K562 (cell line): ENCODE results near the gene FAM53B. TPM values are rescaled to one million over a fixed set of nuclear protein-coding genes. Genes with fewer than 3 reads are reported as not detected.

Experiments
- ATAC-seq: fragments of 200-7000 bp; cut with Tn5 transposase; 3 replicates; pipeline ENCODE4 v1.9.1; 2020; ENCODE audit warnings: moderate library complexity
- BruUV-seq: library from RNA; stranded (reverse); fragments of 400-500 nt; replicated peaks from 2 replicates; lab custom pipeline; 2021; lab: Mats Ljungman, UMichigan
- CTCF ChIA-PET: fragments of 300-600 bp; formaldehyde crosslinking; extraction: SDS; loops from one replicate; lab custom pipeline; 2021; ENCODE audit warnings: low intra/inter-chr PET ratio; lab: Yijun Ruan, JAX
- POLR2A ChIA-PET: fragments of 300-600, 350-650 bp; sonication (Branson Sonifier 250); formaldehyde crosslinking; extraction: SDS; loops from one replicate; lab custom pipeline; 2021; ENCODE audit warnings: antibody characterized with exemption, inconsistent platforms; lab: Yijun Ruan, JAX
- DNase-seq, 4 experiments: peaks; one replicate each; pipeline versions ENCODE4 v3.0.0 to v3.0.0-alpha.2; 2011 to 2018; ENCODE audit warnings: low spot score in 3 of 4, mixed read lengths in 3 of 4; ENCODE audit errors: extremely low read depth in 1 of 4
- FAIRE-seq: peaks from 2 replicates; lab custom pipeline; 2011; peaks lifted over from hg19 to GRCh38; lab: Jason Lieb, UNC
- H2AFZ ChIP-seq: 2 replicates; pipeline ENCODE4 v1.6.0; 2011; ENCODE audit warnings: low read depth, low read length, control low read depth, inconsistent platforms
- H3K27ac ChIP-seq: fragments of 200-600 bp; 3 replicates; pipeline ENCODE4 v1.8.0; 2011; ENCODE audit warnings: low read depth, mild to moderate bottlenecking, control low read depth, inconsistent platforms, low read length, moderate library complexity, mixed read lengths; ENCODE audit errors: extremely low read depth
- H3K27me3 ChIP-seq, 2 experiments: fragments of 300-600 bp in 1 of 2; 2 replicates in 1 of 2; 3 replicates in 1 of 2; pipeline versions ENCODE4 v1.6.0 to v1.8.0; 2011; ENCODE audit warnings: inconsistent platforms in 2 of 2, low read length in 2 of 2, mild to moderate bottlenecking in 1 of 2, mixed read lengths in 1 of 2, moderate library complexity in 1 of 2; ENCODE audit not compliant: control insufficient read depth in 2 of 2, insufficient read depth in 2 of 2
- H3K36me3 ChIP-seq: fragments of 300-600 bp; 3 replicates; pipeline ENCODE4 v1.8.0; 2011; ENCODE audit warnings: mild to moderate bottlenecking, low read length, inconsistent platforms; ENCODE audit not compliant: control insufficient read depth, insufficient read depth
- H3K4me1 ChIP-seq, 2 experiments: fragments of 200-600 bp in 1 of 2; replicated peaks in 1 of 2; 2 replicates in 1 of 2; 3 replicates in 1 of 2; pipeline versions ENCODE4 v1.5.1 to v1.8.0; 2011; ENCODE audit warnings: inconsistent platforms in 2 of 2, low read length in 2 of 2, mild to moderate bottlenecking in 1 of 2, mixed read lengths in 1 of 2, moderate library complexity in 1 of 2; ENCODE audit not compliant: control insufficient read depth in 2 of 2, insufficient read depth in 2 of 2
- H3K4me2 ChIP-seq: 2 replicates; pipeline ENCODE4 v1.6.1; 2011; ENCODE audit warnings: low read length, control low read depth, inconsistent platforms, mixed read lengths; ENCODE audit not compliant: insufficient read depth
- H3K4me3 ChIP-seq: fragments of 200-600 bp; sonication (generic), shearing (Covaris generic); 2 replicates; pipeline ENCODE4 v1.5.1; 2016; ENCODE audit warnings: control low read depth, inconsistent platforms
- H3K79me2 ChIP-seq: fragments of 200-600 bp; 3 replicates; pipeline ENCODE4 v1.8.0; 2011; ENCODE audit warnings: low read length, inconsistent platforms; ENCODE audit not compliant: control insufficient read depth, insufficient read depth
- H3K9ac ChIP-seq, 2 experiments: 2 replicates each; pipeline versions ENCODE4 v1.6.0 to v1.6.1; 2011; ENCODE audit warnings: low read depth in 2 of 2, low read length in 2 of 2, control low read depth in 1 of 2, inconsistent platforms in 1 of 2, mild to moderate bottlenecking in 1 of 2, mixed read lengths in 1 of 2; ENCODE audit not compliant: insufficient read depth in 1 of 2
- H3K9me1 ChIP-seq: one replicate; pipeline ENCODE4 v1.6.0; 2011; ENCODE audit warnings: inconsistent platforms, mild to moderate bottlenecking, low read length, moderate library complexity; ENCODE audit not compliant: control insufficient read depth, insufficient read depth
- H3K9me3 ChIP-seq: replicated peaks from 2 replicates; pipeline ENCODE4 v1.5.1; 2011; ENCODE audit warnings: low read depth, low read length, inconsistent platforms; ENCODE audit not compliant: control insufficient read depth, insufficient read depth
- H4K20me1 ChIP-seq: replicated peaks from 2 replicates; pipeline ENCODE4 v1.6.1; 2011; ENCODE audit warnings: low read length, inconsistent platforms, mixed read lengths; ENCODE audit not compliant: control insufficient read depth, insufficient read depth
- HOMEZ ChIP-seq: fragments of 250-450 bp; sonication (Bioruptor Pico); IDR thresholded peaks from 2 replicates; pipeline ENCODE4 v1.4.0; 2020; ENCODE audit warnings: mild to moderate bottlenecking, moderate library complexity
- PTBP1 ChIP-seq: fragments of 200-400 bp; formaldehyde crosslinking; IDR thresholded peaks from 2 replicates; pipeline ENCODE4 v1.6.1; 2017; ENCODE audit warnings: low read depth, low read length
- RNF2 ChIP-seq: sonication (generic); IDR thresholded peaks from 2 replicates; pipeline ENCODE4 v1.6.1; 2016
- SMAD1 ChIP-seq: fragments of 150-350 bp; IDR thresholded peaks from 2 replicates; pipeline ENCODE4 v1.6.1; 2014; ENCODE audit warnings: low read length, low read depth; ENCODE audit not compliant: partially characterized antibody
- U2AF1 ChIP-seq: fragments of 200-400 bp; formaldehyde crosslinking; optimal IDR thresholded peaks from 2 replicates; pipeline ENCODE3; 2017; ENCODE audit warnings: mild to moderate bottlenecking, low read depth, low read length, moderate library complexity
- VEZF1 ChIP-seq: fragments of 200-800 bp; sonication (Bioruptor generic); IDR thresholded peaks from 2 replicates; pipeline ENCODE4 v1.6.1; 2017; ENCODE audit warnings: missing genetic modification characterization, missing compliant biosample characterization
- XRCC3 ChIP-seq: fragments of 450-650 bp; IDR thresholded peaks from 2 replicates; pipeline ENCODE4 v1.6.1; 2017; ENCODE audit warnings: mild to moderate bottlenecking, moderate library complexity
- WGBS: fragments of 100-300 bp; shearing (Covaris generic); methylation state at CpG from one replicate; pipeline ENCODE4 v1.1.6; 2016; ENCODE audit warnings: low coverage, mixed read lengths; ENCODE audit not compliant: insufficient coverage; ENCODE audit errors: missing lambda C conversion rate; 5-methylcytosine and 5-hydroxymethylcytosine counted together
- in situ Hi-C: fragments of 300-500 bp; cut with MboI; formaldehyde crosslinking; loops from 4 replicates; pipeline ENCODE4 v1.15.0; 2018; ENCODE audit warnings: inconsistent platforms, mixed read lengths
- intact Hi-C: fragments of 100-400 bp; cut with micrococcal nuclease; formaldehyde crosslinking; loops from 2 replicates; pipeline ENCODE4 v1.14.2; 2022
- polyA plus RNA-seq, 8 experiments: library from polyadenylated mRNA; depleted of rRNA in 4 of 8; stranded (reverse) in 5 of 8; unstranded in 3 of 8; fragments of >200 nt; fragmentation: Nextera tagmentation in 2 of 8; fragmentation: Illumina TruSeq in 1 of 8; extraction: Ambion mirVana in 2 of 8; extraction: Trizol in 1 of 8; gene quantifications; 2 replicates each; pipeline versions ENCODE4 v1.2.1 to v1.2.3, GENCODE V29; 2011 to 2014; ENCODE audit warnings: inconsistent platforms in 1 of 8, missing spikeins in 1 of 8
- total RNA-seq, 7 experiments: library from RNA; depleted of rRNA in 6 of 7; stranded (reverse); fragments of >200 nt in 6 of 7; fragmentation: Illumina TruSeq in 2 of 7; extraction: Trizol in 2 of 7; gene quantifications; 2 replicates each; pipeline versions ENCODE4 v1.2.1 to v1.2.3, GENCODE V29; 2011 to 2021; ENCODE audit warnings: low replicate concordance in 1 of 7

FAM53B gene
- total and polyA plus RNA-seq, 9 of the 15 experiments (the other 6 are each of a cell fraction or from before 2014, with no cell fraction given), result 0.03 to 16.5 (median 5.0) TPM

- Histone ChIP-seq H3K27ac (no peak overlapping the region), H3K4me3 (no peak overlapping the region), H3K36me3 (no peaks in the 10 kb centered on the region), H4K20me1 (peaks cover 5% of the 10 kb centered on the region; the same call in 1 of the 2 replicates), H2AFZ (no peak overlapping the region), H3K4me2 (no peak overlapping the region), H3K9me1 (peaks cover 4% of the 10 kb centered on the region), H3K9me3 (no peaks in the 10 kb centered on the region; the same call in 1 of the 2 replicates), H3K9ac (no peak overlapping the region), H3K27me3 (no peaks in the 10 kb centered on the region), H3K79me2 (0 out of 3 replicates have a peak, but pooled peaks cover 3% of the 10 kb centered on the region), H3K4me1 (peaks cover 13 to 57% of the 10 kb centered on the region in 2 experiments; a peak in 4 of 5 replicates)
- 91% methylated on average over 5 of the region's 6 CpGs for WGBS
- no TSS peak for BruUV-seq
- TF ChIP-seq HOMEZ (CRISPR knock-in tag) (no peak), PTBP1 (no peak), SMAD1 (no peak), U2AF1 (no peak), RNF2 (no peak), XRCC3 (no peak), VEZF1 (CRISPR knock-in tag) (no peak)
- in situ Hi-C loops, result no loop called here
- POLR2A ChIA-PET, result no interaction called here
- CTCF ChIA-PET, result no interaction called here
- FAIRE-seq (no peak), ATAC-seq (no peak), DNase-seq (no peak)
- intact Hi-C loops, result no loop called here
Observed at GRCh38 chr10:124629842-124630241, 114.3 kb downstream of the FAM53B start.
